PC-3 (cell line): ENCODE measurements around the gene PCDHB5. TPM values are rescaled to one million over a fixed set of nuclear protein-coding genes. Genes with fewer than 3 reads are reported as not detected.
"Not testable (repeated sequence)": the region's sequence is repeated elsewhere in the genome, so short reads cannot be mapped to it uniquely, and the experiment has no call there.

ENCODE experiments used
- ATAC-seq: fragments of 200-7000 bp; cut with Tn5 transposase; 2 replicates; pipeline ENCODE4 v1.9.1; 2020; ENCODE audit warnings: mild to moderate bottlenecking, moderate library complexity
- BruUV-seq: library from RNA; stranded (reverse); fragments of 400-500 nt; replicated peaks from 2 replicates; lab custom pipeline; 2021; lab: Mats Ljungman, UMichigan
- CTCF ChIA-PET: fragments of 300-600 bp; sonication (Branson Sonifier 250); formaldehyde crosslinking; loops from one replicate; lab custom pipeline; 2022; ENCODE audit warnings: antibody characterized with exemption; lab: Charles Lee
- POLR2A ChIA-PET: fragments of 300-600 bp; sonication (Branson Sonifier 250); formaldehyde crosslinking; loops from one replicate; lab custom pipeline; 2022; ENCODE audit warnings: antibody characterized with exemption; ENCODE audit not compliant: unreplicated experiment; lab: Charles Lee
- DNase-seq: peaks from one replicate; pipeline ENCODE4 v3.0.0-alpha.2; 2015
- H2AFZ ChIP-seq: fragments of 300-600 bp; sonication (generic); 2 replicates; pipeline ENCODE4 v1.6.0; 2016; ENCODE audit warnings: antibody characterized with exemption, low read length
- H3F3A ChIP-seq: fragments of 300-600 bp; sonication (generic); one replicate; pipeline ENCODE4 v1.6.0; 2017; ENCODE audit warnings: antibody characterized with exemption, low read length, control low read depth, mild to moderate bottlenecking; ENCODE audit not compliant: unreplicated experiment
- H3K27ac ChIP-seq: fragments of 300-600 bp; sonication (generic); 2 replicates; pipeline ENCODE4 v1.5.1; 2016; ENCODE audit warnings: mild to moderate bottlenecking, low read length
- H3K27me3 ChIP-seq: fragments of 300-600 bp; sonication (generic); 2 replicates; pipeline ENCODE4 v1.6.1; 2016; ENCODE audit warnings: low read length, mixed read lengths
- H3K36me3 ChIP-seq: fragments of 300-600 bp; sonication (generic); 2 replicates; pipeline ENCODE4 v1.6.1; 2016; ENCODE audit warnings: low read depth, mixed run types, low read length, mixed read lengths
- H3K4me1 ChIP-seq: fragments of 300-600 bp; sonication (generic); 2 replicates; pipeline ENCODE4 v1.5.1; 2016; ENCODE audit warnings: low read length; ENCODE audit not compliant: insufficient read depth
- H3K4me2 ChIP-seq: fragments of 300-600 bp; sonication (generic); 2 replicates; pipeline ENCODE4 v1.6.0; 2016; ENCODE audit warnings: low read length
- H3K4me3 ChIP-seq: fragments of 300-600 bp; sonication (generic); 2 replicates; pipeline ENCODE4 v1.5.1; 2016; ENCODE audit warnings: mild to moderate bottlenecking, low read length, mixed read lengths
- H3K79me2 ChIP-seq: fragments of 300-600 bp; sonication (generic); 2 replicates; pipeline ENCODE4 v1.6.1; 2017; ENCODE audit warnings: low read length, mixed read lengths
- H3K9ac ChIP-seq: fragments of 300-600 bp; sonication (generic); 2 replicates; pipeline ENCODE4 v1.6.0; 2016; ENCODE audit warnings: mild to moderate bottlenecking, low read length
- H3K9me2 ChIP-seq: fragments of 300-600 bp; sonication (generic); replicated peaks from 2 replicates; pipeline ENCODE4 v1.6.1; 2016; ENCODE audit warnings: mixed run types, low read length, mixed read lengths
- H3K9me3 ChIP-seq: fragments of 300-600 bp; sonication (generic); 2 replicates; pipeline ENCODE4 v1.6.1; 2016; ENCODE audit warnings: low read length, mixed read lengths
- H4K20me1 ChIP-seq: fragments of 300-600 bp; sonication (generic); 2 replicates; pipeline ENCODE4 v1.6.1; 2016; ENCODE audit warnings: low read length, mixed read lengths
- EZH2 ChIP-seq: fragments of 300-600 bp; sonication (generic); IDR thresholded peaks from one replicate; pipeline ENCODE4 v1.6.1; 2017; ENCODE audit warnings: antibody characterized with exemption, mild to moderate bottlenecking, low read length; ENCODE audit not compliant: unreplicated experiment
- EZH2phosphoT487 ChIP-seq: fragments of 300-600 bp; sonication (generic); IDR thresholded peaks from 2 replicates; pipeline ENCODE4 v1.6.1; 2018; ENCODE audit warnings: mild to moderate bottlenecking, antibody characterized with exemption, low read length, borderline replicate concordance
- intact Hi-C: fragments of 100-400 bp; cut with micrococcal nuclease; formaldehyde crosslinking; loops from 2 replicates; pipeline ENCODE4 v1.9.0; 2023
- total RNA-seq: library from RNA; depleted of rRNA; stranded (reverse); fragments of >200 nt; gene quantifications from 2 replicates; pipeline ENCODE4 v1.2.3, GENCODE V29; 2014
- TF ChIP-seq, protein P1 (sequence below): fragments of 300-600 bp; sonication (generic); conservative IDR thresholded peaks from 2 replicates; pipeline ENCODE4 v1.5.1; 2017; ENCODE audit warnings: antibody characterized with exemption, low read depth, mild to moderate bottlenecking, low read length

The PCDHB5 gene
- total RNA-seq, 1 experiment from 2014 or later = 0.69 TPM

DNA sequence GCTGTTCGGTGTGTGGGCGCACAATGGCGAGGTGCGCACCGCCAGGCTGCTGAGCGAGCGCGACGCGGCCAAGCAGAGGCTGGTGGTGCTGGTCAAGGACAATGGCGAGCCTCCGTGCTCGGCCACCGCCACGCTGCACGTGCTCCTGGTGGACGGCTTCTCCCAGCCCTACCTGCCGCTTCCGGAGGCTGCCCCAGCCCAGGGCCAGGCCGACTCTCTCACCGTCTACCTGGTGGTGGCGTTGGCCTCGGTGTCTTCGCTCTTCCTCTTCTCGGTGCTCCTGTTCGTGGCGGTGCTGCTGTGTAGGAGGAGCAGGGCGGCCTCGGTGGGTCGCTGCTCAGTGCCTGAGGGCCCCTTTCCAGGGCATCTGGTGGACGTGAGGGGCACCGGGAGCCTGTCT, 44.9 kb downstream of the PCDHB5 start:
- H3K36me3 ChIP-seq, intact Hi-C loops, H2AFZ ChIP-seq, H3K79me2 ChIP-seq, POLR2A ChIA-PET, CTCF ChIA-PET, H3K9ac ChIP-seq, BruUV-seq, H3K4me2 ChIP-seq, H3K27ac ChIP-seq, H3K4me1 ChIP-seq, H4K20me1 ChIP-seq, H3K9me2 ChIP-seq, H3K4me3 ChIP-seq, H3F3A ChIP-seq, DNase-seq, H3K27me3 ChIP-seq, ATAC-seq: not testable (repeated sequence)
- H3K9me3 ChIP-seq = peaks cover 12% of the 10 kb centered on the region

- H3K27me3 ChIP-seq = no peaks in the 10 kb centered on the region
- no peaks in the 10 kb centered on the region for H3K9me2 ChIP-seq
- no TSS peak for BruUV-seq
- H3K79me2 ChIP-seq = no peaks in the 10 kb centered on the region
- no peak overlapping the region for H3K9ac ChIP-seq
- H3K27ac ChIP-seq = no peak overlapping the region
- CTCF ChIA-PET = no interaction called here
- no peaks in the 10 kb centered on the region for H3F3A ChIP-seq
- H3K4me2 ChIP-seq = no peak overlapping the region
- H3K4me3 ChIP-seq = no peak overlapping the region
- no peaks in the 10 kb centered on the region for H3K4me1 ChIP-seq
- TF ChIP-seq EZH2phosphoT487 (no peak), EZH2 (no peak)
- TF ChIP-seq, protein P1, sequence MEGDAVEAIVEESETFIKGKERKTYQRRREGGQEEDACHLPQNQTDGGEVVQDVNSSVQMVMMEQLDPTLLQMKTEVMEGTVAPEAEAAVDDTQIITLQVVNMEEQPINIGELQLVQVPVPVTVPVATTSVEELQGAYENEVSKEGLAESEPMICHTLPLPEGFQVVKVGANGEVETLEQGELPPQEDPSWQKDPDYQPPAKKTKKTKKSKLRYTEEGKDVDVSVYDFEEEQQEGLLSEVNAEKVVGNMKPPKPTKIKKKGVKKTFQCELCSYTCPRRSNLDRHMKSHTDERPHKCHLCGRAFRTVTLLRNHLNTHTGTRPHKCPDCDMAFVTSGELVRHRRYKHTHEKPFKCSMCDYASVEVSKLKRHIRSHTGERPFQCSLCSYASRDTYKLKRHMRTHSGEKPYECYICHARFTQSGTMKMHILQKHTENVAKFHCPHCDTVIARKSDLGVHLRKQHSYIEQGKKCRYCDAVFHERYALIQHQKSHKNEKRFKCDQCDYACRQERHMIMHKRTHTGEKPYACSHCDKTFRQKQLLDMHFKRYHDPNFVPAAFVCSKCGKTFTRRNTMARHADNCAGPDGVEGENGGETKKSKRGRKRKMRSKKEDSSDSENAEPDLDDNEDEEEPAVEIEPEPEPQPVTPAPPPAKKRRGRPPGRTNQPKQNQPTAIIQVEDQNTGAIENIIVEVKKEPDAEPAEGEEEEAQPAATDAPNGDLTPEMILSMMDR = no peak
- intact Hi-C loops = no loop called here
- H3K36me3 ChIP-seq = no peaks in the 10 kb centered on the region
- no peaks in the 10 kb centered on the region for H4K20me1 ChIP-seq
- H2AFZ ChIP-seq = no peak overlapping the region
- ATAC-seq = no peak
- peaks cover 12% of the 10 kb centered on the region for H3K9me3 ChIP-seq
- POLR2A ChIA-PET = no interaction called here
- no peak for DNase-seq
Measured at GRCh38 chr5:141180313-141180712, 45.3 kb downstream of the PCDHB5 start.

DNA sequence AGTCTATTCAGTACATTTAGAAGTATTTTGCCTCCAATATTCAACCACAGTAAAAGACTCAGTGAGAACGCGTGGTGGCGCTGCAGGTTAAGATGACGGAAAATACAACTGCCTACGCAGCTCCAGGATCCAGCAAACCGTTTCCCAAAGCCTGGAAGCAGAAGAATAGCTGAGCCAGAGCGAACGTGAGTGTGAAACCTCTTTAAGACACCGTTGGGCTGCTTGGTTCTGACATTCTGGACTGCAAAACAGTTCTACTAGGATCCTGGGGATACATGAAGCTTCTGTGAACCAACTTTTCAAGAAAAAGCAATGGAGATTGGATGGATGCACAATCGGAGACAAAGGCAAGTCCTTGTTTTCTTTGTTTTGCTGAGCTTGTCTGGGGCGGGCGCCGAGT, 47.2 kb downstream of the PCDHB5 start, which contains the start of gene PCDHB16:
TSS of gene PCDHB16 (plus strand) at position 140 of the 400 bp plus-strand sequence. CDS start at position 313, 173 bp downstream.
- intact Hi-C loops = no loop called here
- peaks cover 3% of the 10 kb centered on the region; the same call in 1 of the 2 replicates for H3K36me3 ChIP-seq
- no peak within 1 kb of the TSS for H3K27ac ChIP-seq
- ChIA-PET POLR2A (interaction anchor here (0.6 kb wide), 1 partner anchor 24 kb away, joined by 3 read pairs; no protein-coding TSS in a partner anchor), CTCF (no interaction called here)
- H3K79me2 ChIP-seq = no peaks in the 10 kb centered on the region
- no peak for DNase-seq
- no peaks in the 10 kb centered on the region for H4K20me1 ChIP-seq
- ATAC-seq = no peak
- H2AFZ ChIP-seq = no peak within 1 kb of the TSS
- no peaks in the 10 kb centered on the region for H3K9me2 ChIP-seq
- no peaks in the 10 kb centered on the region for H3F3A ChIP-seq
- no peaks in the 10 kb centered on the region for H3K4me1 ChIP-seq
- no TSS peak for BruUV-seq
- no peak for TF ChIP-seq EZH2phosphoT487
- TF ChIP-seq, protein P1 = no peak
- TF ChIP-seq EZH2 = no peak
- peaks cover 2% of the 10 kb centered on the region; the same call in 1 of the 2 replicates for H3K9me3 ChIP-seq
- H3K9ac ChIP-seq = no peak within 1 kb of the TSS
- no peak within 1 kb of the TSS for H3K4me2 ChIP-seq
- H3K27me3 ChIP-seq = no peaks in the 10 kb centered on the region
- no peak within 1 kb of the TSS for H3K4me3 ChIP-seq

- H3K9me3 ChIP-seq, DNase-seq, H3K4me3 ChIP-seq, H3K9me2 ChIP-seq, H3K27me3 ChIP-seq, BruUV-seq, H3K79me2 ChIP-seq, H3K9ac ChIP-seq, ATAC-seq, H3K4me1 ChIP-seq, CTCF ChIA-PET, POLR2A ChIA-PET, H4K20me1 ChIP-seq, intact Hi-C loops, H2AFZ ChIP-seq, H3K4me2 ChIP-seq, H3K36me3 ChIP-seq, H3K27ac ChIP-seq, H3F3A ChIP-seq: not testable (repeated sequence)
Measured at GRCh38 chr5:141184117-141184855, 49.3 kb downstream of the PCDHB5 start.
